SJCRH30 (cell line): ENCODE results near the gene RPTOR. TPM values are rescaled to one million over a fixed set of nuclear protein-coding genes. Genes with fewer than 3 reads are reported as not detected.
"Not testable (repeated sequence)": the region's sequence is repeated elsewhere in the genome, so short reads cannot be mapped to it uniquely, and the experiment has no call there.

Experiments used
- DNase-seq, 2 experiments: peaks; one replicate each; pipeline ENCODE4 v3.0.0-alpha.2; 2015 to 2020
- H3K27ac ChIP-seq: fragments of 250-450 bp; sonication (Bioruptor Pico); 2 replicates; pipeline ENCODE4 v1.5.1; 2020; ENCODE audit warnings: mild to moderate bottlenecking, moderate library complexity
- H3K27me3 ChIP-seq: fragments of 250-450 bp; sonication (Bioruptor Pico); 2 replicates; pipeline ENCODE4 v1.5.1; 2020; ENCODE audit warnings: mild to moderate bottlenecking, moderate library complexity
- H3K36me3 ChIP-seq: fragments of 250-450 bp; sonication (Bioruptor Pico); 2 replicates; pipeline ENCODE4 v1.5.1; 2020; ENCODE audit warnings: mild to moderate bottlenecking, moderate library complexity
- H3K4me1 ChIP-seq: fragments of 250-450 bp; sonication (Bioruptor Pico); 2 replicates; pipeline ENCODE4 v1.5.1; 2020; ENCODE audit warnings: mild to moderate bottlenecking, moderate library complexity
- H3K4me3 ChIP-seq: fragments of 250-450 bp; sonication (Bioruptor Pico); 2 replicates; pipeline ENCODE4 v1.5.1; 2020; ENCODE audit warnings: mild to moderate bottlenecking, moderate library complexity
- H3K9me3 ChIP-seq: fragments of 250-450 bp; sonication (Bioruptor Pico); replicated peaks from 2 replicates; pipeline ENCODE4 v1.5.1; 2020; ENCODE audit warnings: mild to moderate bottlenecking, moderate library complexity
- total RNA-seq: library from RNA; depleted of rRNA; stranded (reverse); fragments of >200 nt; shearing (Covaris generic); gene quantifications from 2 replicates; pipeline ENCODE4 v1.2.3, GENCODE V29; 2014

Gene RPTOR
- total RNA-seq, 1 experiment from 2014 or later: 43.6 TPM

DNA sequence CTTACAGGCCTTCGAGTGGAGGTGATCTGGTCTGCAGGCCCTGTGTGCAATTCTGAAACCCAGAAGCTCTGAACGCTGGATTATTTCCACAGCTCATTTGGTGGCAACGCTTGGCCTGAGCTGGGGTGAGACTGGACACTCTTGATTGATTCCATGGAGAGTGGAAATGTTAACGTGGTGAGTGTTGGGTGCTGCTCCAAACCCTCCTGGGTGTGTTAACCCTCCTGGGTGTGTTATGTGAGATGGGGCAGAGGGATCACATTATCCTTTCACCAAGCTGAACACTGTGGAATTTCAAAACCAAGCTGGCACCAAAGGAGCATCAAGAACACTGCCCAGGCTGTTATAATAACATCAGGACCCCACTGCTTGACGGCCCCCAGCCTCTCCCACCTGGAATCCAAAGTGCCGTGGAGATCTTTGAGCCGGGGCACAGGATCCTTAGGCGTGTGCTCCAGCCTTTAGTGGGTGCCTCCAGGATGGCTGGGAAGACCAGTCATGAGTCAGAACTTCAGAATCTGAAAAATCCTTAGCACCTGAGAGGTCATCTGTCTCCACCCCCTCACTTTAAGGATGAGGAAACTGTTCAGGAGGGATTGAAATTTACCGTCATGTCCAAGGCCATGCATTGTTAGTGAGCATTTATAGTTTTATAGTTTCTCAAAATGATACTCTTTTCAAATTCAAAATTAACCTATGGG lies 75.0 kb downstream of the RPTOR start:
- Histone ChIP-seq H3K36me3 (peaks cover 3% of the 10 kb centered on the region; the same call in 1 of the 2 replicates), H3K27ac (no peak overlapping the region), H3K27me3 (no peaks in the 10 kb centered on the region), H3K4me3 (no peak overlapping the region), H3K9me3 (no peaks in the 10 kb centered on the region), H3K4me1 (peaks cover 33% of the 10 kb centered on the region)
- DNase-seq: no peak

DNA sequence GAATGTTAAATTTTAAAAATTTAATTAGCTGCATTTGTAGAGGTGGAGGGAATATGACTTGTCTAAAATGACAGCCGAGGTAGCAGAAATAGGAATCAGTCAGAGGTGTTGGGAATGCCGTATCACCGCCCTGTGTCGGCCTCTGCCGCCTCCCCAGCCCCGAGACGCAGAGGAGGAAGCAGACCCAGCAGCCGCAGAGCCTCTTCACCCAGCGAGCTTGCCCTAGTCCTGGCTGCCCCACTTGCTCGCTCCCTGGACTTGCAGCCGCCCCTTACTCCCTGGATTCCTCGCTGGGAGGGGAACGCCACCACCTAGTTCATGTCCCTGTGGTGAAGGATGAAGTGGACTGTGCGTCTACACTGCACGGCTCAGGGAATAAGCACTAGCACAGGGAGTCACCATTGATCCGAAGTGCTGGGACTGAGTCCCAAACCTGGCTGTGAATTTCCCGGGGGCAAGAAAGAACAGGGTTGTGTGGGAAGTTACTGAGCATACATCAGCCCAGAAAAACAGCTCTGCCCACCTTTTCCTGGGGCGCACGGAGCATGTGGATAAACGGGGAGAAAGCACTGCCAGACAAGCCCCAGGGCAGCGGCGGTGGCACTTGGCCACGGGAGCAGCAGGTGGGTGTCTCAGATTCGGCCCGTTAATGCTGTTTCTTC lies 76.8 kb downstream of the RPTOR start:
- H3K27ac ChIP-seq: peak overlapping the region; percentile 45
- no peak overlapping the region for H3K4me3 ChIP-seq
- peaks cover 8% of the 10 kb centered on the region for H3K36me3 ChIP-seq
- no peak for DNase-seq
- H3K9me3 ChIP-seq: no peaks in the 10 kb centered on the region
- H3K27me3 ChIP-seq: no peaks in the 10 kb centered on the region
- H3K4me1 ChIP-seq: peaks cover 33% of the 10 kb centered on the region

DNA sequence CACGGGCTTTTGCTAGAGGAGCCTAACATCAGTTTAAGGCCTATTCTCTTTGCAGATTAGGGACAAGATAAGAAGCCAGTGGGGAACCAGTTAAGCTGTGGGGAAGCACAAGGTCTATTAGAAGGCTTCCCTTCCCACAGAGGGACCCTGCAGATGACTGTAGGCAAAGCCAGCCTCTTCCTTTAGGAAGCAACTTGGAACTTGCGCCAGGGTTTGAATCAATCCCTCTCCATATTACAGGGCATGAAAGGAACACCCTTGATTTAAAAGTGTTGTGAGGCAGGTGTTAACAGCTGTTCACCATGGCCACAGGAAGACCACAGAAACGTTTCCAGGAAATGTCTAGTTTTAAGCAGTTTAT lies 77.3 kb downstream of the RPTOR start:
- peak; percentile 81 to 92 for DNase-seq
- no peaks in the 10 kb centered on the region for H3K9me3 ChIP-seq

DNA sequence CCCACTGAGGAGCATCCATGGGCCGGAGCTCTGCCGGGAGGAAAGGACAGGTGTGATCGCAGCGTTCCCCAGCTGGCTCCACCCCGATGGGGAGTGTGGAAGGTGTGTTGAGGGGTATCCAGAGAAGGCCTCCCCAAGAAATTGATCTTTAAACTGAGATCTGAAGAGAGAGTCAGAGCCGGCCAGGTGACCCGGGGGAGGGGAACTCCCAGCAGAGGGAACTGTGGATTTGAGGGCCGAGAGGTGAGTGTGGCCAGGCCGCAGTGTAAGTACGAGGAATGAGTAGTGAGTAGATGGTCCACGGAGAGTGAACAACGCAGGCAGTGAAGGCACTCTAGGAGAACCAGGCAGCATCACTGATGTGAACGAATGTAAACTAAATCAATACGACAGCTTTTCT lies 80.2 kb downstream of the RPTOR start:
- Histone ChIP-seq H3K4me3 (no peak overlapping the region), H3K27me3 (no peaks in the 10 kb centered on the region), H3K27ac (no peak overlapping the region), H3K4me1 (peaks cover 30% of the 10 kb centered on the region), H3K36me3 (peaks cover 19% of the 10 kb centered on the region), H3K9me3 (no peaks in the 10 kb centered on the region; the same call in 1 of the 2 replicates)
- no peak for DNase-seq

More for the DNA sequence above, 77.3 kb downstream of the RPTOR start:
- H3K27me3 ChIP-seq: no peaks in the 10 kb centered on the region
- H3K4me3 ChIP-seq: no peak overlapping the region
- peak overlapping the region; percentile 45 for H3K27ac ChIP-seq
- peaks cover 10% of the 10 kb centered on the region for H3K36me3 ChIP-seq
- H3K4me1 ChIP-seq: peaks cover 33% of the 10 kb centered on the region

DNA sequence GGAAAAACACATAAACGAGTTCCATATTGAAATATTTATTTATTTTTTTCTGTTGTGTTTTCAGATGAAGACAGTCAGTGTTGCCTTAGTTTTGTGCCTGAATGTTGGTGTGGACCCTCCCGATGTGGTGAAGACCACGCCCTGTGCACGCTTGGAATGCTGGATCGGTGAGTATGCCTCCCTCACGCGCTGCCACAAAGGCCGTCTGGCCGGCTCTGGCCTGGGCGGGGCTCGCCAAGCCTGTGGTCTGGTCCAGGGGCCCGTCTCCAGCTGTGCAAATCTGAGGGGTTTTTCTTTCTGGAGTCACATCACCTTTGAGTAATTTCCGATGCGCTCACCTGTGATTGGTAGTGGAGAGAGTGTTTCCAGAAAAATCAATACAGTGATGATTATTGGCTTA lies 81.0 kb downstream of the RPTOR start:
- Histone ChIP-seq H3K27ac (no peak overlapping the region), H3K27me3 (no peaks in the 10 kb centered on the region), H3K4me1 (peaks cover 23% of the 10 kb centered on the region), H3K36me3 (peaks cover 16% of the 10 kb centered on the region), H3K4me3 (no peak overlapping the region), H3K9me3 (no peaks in the 10 kb centered on the region; the same call in 1 of the 2 replicates)
- no peak for DNase-seq

DNA sequence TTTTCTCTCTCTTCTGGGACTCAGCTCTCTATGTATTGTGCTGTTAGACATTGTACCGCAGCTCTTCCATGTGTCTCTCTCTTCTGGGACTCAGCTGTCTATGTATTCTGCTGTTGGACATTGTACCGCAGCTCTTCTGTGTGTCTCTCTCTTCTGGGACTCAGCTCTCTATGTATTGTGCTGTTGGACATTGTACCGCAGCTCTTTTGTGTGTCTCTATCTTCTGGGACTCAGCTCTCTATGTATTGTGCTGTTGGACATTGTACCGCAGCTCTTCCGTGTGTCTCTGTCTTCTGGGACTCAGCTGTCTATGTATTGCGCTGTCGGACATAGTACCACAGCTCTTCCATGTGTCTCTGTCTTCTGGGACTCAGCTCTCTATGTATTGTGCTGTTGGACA lies 84.2 kb downstream of the RPTOR start:
- H3K36me3 ChIP-seq: peaks cover 16% of the 10 kb centered on the region
- H3K27ac ChIP-seq, H3K4me1 ChIP-seq, H3K27me3 ChIP-seq, DNase-seq, H3K9me3 ChIP-seq, H3K4me3 ChIP-seq: not testable (repeated sequence)

DNA sequence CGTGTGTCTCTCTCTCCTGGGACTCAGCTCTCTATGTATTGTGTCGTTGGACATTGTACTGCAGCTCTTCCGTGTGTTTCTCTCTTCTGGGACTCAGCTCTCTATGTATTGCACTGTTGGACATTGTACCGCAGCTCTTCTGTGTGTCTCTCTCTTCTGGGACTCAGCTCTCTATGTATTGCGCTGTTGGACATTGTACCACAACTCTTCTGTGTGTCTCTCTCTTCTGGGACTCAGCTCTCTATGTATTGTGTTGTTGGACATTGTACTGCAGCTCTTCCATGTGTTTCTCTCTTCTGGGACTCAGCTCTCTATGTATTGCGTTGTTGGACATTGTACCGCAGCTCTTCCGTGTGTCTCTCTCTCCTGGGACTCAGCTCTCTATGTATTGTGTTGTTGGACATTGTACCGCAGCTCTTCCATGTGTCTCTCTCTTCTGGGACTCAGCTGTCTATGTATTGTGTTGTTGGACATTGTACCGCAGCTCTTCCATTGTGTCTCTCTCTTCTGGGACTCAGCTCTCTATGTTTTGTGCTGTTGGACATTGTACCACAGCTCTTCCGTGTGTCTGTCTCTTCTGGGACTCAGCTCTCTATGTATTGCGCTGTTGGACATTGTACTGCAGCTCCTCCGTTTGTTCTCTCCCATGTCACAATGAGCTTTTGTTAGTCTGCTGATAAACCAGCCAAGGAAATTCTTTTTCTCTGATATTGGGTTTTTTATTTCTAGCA lies 84.8 kb downstream of the RPTOR start:
- Histone ChIP-seq H3K27me3 (no peaks in the 10 kb centered on the region), H3K36me3 (peaks cover 16% of the 10 kb centered on the region), H3K4me1 (no peaks in the 10 kb centered on the region), H3K27ac (no peak overlapping the region), H3K9me3 (no peaks in the 10 kb centered on the region; the same call in 1 of the 2 replicates), H3K4me3 (no peak overlapping the region)
- no peak for DNase-seq

DNA sequence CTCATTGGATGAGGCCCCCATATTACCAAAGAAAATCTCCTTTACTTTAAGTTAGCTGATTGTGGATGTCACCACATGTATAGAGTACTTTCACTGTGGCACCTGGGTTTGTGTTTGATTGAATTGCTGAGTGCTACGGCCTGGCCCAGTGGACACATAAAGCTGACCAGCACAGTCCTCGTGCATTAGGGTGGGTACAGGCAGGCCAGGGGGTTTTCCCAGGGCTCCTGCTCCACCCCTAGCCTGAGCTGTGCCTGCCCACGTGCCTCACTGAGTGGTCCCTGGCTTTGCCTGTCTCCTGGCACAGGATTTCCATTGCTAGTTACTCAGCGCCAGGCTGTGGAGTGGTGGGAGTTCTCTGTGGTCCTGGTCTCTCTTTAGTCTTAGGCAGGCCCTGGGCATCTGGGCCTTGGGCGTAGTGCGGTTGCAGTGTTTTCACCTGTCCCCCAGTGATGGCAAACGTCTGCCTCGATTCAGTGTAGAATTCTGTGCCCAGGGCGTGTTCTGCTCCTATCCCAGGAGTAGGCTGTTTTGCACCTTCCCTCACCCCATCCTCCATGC lies 86.0 kb downstream of the RPTOR start:
- no peak for DNase-seq
- H3K9me3 ChIP-seq: no peaks in the 10 kb centered on the region; the same call in 1 of the 2 replicates

DNA sequence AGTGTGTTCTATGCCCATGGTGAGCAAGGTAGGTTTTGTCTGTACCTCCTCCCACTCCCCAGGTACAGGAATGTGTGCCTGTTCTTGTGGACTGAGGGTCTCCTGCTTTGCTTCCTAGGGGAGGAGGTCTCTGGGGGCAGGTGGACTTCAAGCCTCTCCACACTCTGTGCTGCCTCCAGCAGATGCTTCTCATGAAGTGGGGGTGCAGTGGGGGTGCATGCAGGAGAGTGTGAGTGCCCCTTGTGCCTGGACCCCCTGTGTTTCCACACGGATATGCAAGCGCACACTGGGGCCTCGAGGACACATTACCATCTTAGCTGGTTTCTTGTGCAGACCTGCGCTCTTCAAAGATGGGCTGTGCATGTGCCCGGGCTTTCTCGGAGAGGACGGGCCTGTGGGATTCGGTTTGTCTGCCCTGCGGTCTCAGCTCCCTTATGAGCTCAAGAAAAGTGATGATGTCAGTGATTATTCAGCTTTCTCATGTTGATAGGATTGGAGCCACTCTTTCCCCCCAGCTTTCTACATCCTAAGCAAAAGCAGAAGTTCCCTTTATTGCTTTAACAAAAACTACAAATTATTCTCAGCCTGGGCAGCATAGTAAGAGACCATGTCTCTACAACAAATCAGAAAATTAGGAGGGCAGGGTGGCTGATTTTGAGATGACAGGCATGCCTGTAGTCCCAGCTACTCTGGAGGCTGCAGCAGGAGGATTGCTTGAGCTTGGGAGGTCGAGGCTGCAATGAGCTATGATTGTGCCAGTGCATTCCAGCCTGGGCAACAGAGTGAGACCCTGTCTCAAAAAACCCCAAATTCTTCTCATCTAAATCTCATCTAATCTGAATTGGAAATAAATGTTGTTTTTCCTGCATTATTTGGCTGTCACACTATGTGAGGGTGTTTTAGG lies 86.8 kb downstream of the RPTOR start:
- H3K27me3 ChIP-seq: no peaks in the 10 kb centered on the region
- H3K4me1 ChIP-seq: no peaks in the 10 kb centered on the region
- H3K36me3 ChIP-seq: peaks cover 12% of the 10 kb centered on the region
- DNase-seq: no peak
- no peak overlapping the region for H3K27ac ChIP-seq
- no peak overlapping the region for H3K4me3 ChIP-seq
- H3K9me3 ChIP-seq: no peaks in the 10 kb centered on the region; the same call in 1 of the 2 replicates

More for the DNA sequence above, 86.0 kb downstream of the RPTOR start:
- Histone ChIP-seq H3K4me1 (no peaks in the 10 kb centered on the region), H3K36me3 (peaks cover 15% of the 10 kb centered on the region), H3K27ac (no peak overlapping the region), H3K4me3 (no peak overlapping the region), H3K27me3 (no peaks in the 10 kb centered on the region)

DNA sequence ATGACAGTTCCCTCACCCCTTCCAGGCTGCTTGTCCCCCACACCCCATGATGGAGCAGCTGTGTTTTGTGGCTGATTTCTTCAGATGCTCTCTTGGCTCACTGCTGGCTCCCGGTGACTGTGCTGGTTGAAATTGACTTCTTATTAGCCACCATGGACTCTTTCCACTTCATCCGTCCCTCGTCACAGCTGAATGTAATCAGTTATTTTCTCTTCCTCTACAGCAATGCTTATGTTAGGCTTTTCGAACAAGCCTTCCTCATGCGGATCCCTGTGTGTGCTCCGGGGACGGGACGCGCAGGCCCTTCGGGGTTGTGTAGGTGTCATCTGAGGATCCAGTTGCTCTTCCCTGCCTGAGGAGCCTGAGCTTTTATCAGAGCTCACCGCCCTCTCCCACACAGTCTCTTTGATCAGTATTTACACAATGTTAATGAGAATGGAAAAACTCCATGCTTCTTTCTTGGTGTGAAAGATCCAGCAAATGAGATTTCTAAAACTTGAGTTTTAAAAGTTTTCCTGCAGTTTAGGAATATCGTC lies 87.5 kb downstream of the RPTOR start:
- Histone ChIP-seq H3K36me3 (peaks cover 9% of the 10 kb centered on the region), H3K4me3 (no peak overlapping the region), H3K27me3 (no peaks in the 10 kb centered on the region), H3K27ac (no peak overlapping the region), H3K9me3 (no peaks in the 10 kb centered on the region; the same call in 1 of the 2 replicates), H3K4me1 (no peaks in the 10 kb centered on the region)
- no peak for DNase-seq

DNA sequence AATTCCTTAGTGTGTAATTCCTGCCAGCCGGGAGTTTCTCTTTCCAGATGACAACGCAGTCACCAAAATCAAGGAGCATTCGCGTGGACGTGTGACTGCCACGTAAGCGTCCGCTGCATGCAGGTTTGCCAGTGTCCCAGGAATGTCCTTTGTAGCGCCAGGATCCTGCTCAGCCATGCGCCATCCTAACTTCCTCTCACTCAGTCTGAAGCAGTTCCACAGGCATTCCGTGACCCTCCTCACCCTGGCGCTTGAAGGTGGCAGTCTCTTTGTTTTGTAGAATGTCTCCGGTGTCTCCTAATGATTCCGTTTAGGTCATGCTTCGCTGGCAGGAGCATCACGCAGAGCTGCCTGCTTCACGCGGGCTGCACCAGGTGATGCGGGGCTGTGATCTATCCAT lies 88.6 kb downstream of the RPTOR start:
- no peaks in the 10 kb centered on the region for H3K27me3 ChIP-seq
- H3K9me3 ChIP-seq: no peaks in the 10 kb centered on the region; the same call in 1 of the 2 replicates
- H3K36me3 ChIP-seq: 0 out of 2 replicates have a peak, but pooled peaks cover under 1% of the 10 kb centered on the region
- H3K4me3 ChIP-seq: no peak overlapping the region
- no peak overlapping the region for H3K27ac ChIP-seq
- no peaks in the 10 kb centered on the region for H3K4me1 ChIP-seq
- no peak for DNase-seq

DNA sequence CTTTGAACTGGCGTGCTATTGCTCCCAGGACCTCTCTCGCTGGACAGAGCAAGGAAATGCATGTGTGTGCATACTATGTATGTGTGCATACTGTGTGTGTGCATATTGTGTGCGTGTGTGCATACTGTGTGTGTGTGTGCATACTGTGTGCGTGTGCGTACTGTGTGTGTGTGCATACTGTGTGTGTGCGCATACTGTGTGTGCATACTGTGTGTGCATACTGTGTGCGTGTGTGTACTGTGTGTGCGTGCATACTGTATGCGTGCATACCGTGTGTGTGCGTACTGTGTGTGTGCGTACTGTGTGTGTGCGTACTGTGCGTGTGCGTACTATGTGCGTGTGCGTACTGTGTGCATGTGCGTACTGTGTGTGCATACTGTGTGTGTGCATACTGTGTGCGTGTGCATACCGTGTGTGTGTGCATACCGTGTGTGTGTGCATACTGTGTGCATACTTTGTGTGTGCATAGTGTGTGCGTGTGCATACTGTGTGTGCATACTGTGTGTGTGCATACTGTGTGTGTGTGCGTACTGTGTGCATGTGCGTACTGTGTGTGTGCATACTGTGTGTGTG lies 89.4 kb downstream of the RPTOR start:
- Histone ChIP-seq H3K27me3 (no peaks in the 10 kb centered on the region), H3K27ac (no peak overlapping the region), H3K4me1 (no peaks in the 10 kb centered on the region), H3K4me3 (no peak overlapping the region), H3K9me3 (no peaks in the 10 kb centered on the region), H3K36me3 (no peaks in the 10 kb centered on the region)
- no peak for DNase-seq

DNA sequence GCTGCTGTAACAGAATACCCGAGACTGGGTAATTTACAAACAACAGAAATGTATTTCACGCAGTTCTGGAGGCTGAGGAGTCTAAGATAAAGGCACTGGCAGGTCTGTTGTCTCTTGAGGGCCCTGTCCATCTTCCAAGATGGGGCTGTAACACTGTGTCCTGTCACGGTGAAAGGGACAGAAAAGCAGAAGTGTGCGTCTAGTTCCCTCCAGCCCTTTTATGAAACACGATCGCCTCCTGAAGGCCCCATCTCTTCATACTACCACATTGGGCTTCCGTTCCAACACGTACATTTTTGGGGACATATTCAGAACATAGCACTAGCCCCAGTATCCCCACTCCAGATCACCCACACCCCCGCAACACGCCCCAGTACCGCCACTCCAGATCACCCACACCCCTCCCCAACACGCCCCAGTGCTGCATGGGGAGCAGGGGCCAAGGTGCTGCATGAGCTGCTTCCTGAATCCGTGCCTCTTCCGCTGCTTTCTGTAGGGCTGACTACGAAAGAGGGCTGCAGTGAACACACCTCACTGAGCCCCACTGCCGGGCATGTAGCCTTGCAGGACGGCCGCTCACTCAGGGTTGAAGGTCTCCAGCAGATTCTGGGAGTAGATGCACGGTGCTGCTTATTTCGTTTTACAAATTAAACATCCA lies 91.9 kb downstream of the RPTOR start:
- Histone ChIP-seq H3K4me1 (no peaks in the 10 kb centered on the region), H3K27me3 (no peaks in the 10 kb centered on the region), H3K9me3 (no peaks in the 10 kb centered on the region), H3K36me3 (peaks cover 7% of the 10 kb centered on the region), H3K27ac (no peak overlapping the region), H3K4me3 (no peak overlapping the region)
- no peak for DNase-seq
